EL (cell line): ENCODE data around the gene SHB.

Experiments
- DNase-seq: peaks from one replicate; pipeline ENCODE4 v3.0.0-alpha.2; 2016

Gene SHB

DNA sequence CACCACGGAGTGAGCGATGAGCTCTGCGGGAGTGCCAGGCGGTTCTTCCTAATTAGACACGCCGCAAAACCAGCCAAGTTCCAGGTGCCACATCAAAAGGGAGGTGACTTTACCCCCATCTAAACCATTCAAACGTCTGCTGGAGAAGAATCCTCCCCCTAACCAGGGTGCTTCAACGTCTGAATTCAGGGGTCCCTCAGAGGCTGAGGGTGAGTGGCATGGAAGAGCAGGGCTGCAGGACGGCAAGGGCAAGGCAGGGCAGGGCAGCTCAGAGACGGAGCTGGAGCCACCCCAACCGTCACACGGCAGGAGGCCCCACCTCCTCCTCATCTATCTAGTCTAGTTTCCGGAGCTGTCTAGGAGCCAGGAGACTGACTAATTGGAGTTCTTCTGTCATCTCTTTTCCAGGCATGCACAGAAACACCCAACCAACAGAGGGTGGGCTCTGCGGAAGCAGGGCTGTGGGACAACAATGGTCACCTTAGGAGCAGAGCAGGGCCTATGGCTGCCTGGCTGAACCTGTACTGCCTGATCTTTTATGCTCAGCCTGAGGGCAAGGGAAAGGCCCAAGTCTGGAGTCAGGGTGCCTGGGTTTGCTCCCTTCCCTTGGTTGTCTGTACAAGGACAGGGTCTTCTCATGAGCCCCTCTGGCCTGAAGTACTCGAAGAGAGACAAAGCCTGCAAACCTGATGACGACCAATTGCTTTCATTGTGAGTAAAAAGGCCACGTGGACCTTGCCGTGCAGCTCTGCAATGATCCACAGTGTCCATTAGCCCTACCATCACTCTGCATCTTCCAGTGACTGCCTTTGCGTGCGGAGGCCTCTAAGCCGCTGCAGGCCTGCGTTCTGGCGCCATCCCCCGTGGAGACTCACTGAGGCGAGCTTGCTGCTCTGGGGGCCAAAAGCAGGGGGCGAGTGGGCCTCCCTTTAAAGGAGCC lies 84.1 kb downstream of the SHB start:
- peak; percentile 71 for DNase-seq

DNA sequence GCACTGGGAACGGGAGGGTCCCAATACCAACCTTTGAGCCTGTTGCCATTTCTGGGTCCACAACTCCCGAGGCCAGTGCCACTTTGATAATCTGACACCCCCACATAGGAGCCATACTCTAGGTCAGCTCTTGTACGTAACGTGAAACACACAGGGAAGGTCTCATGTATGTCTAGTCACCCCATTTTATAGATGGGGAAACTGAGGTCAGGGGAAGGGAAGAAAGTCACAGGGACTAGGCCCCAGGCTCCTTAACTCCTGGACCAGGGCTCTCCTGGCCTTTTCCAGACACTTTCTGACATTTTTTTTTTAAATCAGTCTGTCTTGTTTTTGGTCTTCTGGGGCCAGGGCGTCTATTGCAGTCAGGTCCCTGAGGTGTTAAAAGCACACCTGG lies 84.8 kb downstream of the SHB start:
- DNase-seq: no peak

DNA sequence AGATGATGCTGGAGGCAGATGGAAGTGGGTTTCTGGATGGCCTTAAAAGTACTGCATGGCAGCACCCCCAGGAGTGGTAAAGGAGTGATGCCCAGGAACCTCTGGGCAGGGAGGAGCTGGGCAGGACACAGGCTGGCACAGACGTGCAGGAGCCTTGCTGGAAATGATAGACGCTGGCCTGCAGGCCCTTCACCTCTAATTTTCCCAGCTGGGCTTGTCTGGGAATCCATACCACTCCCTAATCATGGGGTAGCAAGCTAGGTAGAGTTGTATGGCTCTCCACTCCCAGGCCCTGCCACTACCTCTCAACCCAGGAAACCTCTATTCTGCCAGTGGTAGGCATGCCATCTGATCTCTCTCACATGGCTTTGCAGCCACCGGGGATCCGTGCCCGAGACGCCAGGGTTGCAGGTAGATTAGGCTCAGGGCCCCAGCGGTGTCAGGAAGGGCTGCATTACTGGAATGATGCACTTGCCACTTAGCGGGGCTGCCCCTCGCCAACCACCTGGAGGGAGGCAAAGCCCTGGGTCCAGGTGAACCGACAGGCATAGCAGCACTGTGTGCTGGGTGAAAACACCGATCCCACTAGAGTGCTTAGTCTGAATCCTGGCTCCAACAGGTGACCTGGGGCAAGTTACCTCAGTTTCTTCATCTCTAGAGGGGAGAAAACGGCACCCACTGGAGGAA lies 85.5 kb downstream of the SHB start:
- no peak for DNase-seq

DNA sequence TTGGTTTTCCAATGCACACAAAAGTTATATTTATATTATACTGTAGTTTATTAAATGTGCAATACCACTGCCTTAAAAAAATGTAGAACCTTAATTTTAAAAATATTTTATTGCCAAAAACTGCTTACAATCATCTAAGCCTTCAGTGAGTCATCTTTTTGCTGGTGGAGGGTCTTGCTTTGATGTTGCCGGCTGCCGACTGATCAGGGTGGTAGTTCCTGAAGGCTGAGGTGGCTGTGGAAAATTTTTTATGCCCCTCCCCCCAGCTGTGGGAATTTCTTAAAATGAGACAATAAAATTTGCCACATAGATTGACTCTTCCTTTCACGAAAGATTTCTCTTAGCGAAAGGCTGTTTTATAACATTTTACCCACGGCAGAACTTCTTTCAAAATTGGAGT lies 89.2 kb downstream of the SHB start:
- no peak for DNase-seq

DNA sequence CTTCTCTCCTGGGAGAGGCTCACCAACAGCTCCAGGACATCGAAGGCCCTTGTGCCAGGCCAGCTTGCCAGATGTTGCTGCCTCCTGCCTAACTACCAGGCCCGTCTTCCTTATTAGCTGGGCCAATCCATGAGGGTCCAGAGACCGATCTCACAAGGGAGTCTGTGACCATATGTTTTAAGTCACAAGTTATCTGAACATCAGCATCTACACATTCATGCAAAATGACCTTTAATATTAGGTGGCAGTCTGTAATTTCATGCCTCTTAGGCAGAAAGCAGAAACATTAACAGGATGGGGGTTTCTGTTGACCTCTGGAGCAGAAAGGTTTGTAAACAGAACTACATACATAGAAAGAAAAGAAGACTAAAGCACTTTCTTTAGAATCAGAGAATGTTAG lies 90.0 kb downstream of the SHB start:
- no peak for DNase-seq

DNA sequence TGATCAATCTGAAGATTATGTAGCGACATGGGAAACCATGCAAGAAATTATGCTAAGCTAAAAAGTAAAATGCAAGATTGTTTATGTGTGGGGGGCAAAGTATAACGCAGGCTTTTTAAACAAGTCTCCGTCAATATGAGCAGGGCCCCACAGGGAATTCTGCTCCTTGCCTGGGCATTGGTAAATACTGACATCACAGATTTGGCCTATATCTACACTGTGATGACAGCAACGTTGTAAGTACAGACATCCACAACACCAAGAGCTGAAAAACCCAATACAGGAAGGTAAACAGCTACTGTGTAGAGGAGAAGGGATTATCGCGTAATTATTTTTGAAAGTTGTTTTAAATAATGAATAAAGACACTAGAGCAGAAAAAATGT lies 90.6 kb downstream of the SHB start:
- no peak for DNase-seq

DNA sequence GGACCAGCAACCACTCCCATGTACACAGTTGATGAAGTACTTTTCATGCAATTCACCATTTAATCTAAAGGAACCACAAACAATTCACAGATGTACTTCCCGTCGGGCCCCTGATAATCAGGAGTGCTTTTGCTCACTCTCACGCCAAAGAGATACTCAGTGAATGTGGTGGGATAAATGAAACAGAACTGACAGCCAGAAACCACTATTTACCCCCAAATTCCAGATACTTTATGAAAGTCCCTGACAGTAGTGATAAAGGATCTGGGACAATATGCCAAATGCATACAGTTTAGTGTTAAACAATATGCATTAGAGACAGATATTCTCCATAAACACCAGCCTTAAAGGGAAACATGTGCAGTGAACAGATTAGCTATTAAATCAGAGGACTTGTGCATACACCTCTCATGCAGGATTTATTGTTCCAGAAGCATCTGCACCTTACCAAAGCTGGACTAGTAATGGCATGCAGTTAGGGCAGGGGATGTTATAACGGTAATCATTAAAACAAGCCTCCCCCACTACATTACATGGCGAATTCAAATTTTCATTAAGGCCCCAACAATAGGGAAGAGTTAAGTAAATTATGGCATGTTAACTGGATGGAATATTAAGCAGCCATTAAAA lies 91.1 kb downstream of the SHB start:
- no peak for DNase-seq

DNA sequence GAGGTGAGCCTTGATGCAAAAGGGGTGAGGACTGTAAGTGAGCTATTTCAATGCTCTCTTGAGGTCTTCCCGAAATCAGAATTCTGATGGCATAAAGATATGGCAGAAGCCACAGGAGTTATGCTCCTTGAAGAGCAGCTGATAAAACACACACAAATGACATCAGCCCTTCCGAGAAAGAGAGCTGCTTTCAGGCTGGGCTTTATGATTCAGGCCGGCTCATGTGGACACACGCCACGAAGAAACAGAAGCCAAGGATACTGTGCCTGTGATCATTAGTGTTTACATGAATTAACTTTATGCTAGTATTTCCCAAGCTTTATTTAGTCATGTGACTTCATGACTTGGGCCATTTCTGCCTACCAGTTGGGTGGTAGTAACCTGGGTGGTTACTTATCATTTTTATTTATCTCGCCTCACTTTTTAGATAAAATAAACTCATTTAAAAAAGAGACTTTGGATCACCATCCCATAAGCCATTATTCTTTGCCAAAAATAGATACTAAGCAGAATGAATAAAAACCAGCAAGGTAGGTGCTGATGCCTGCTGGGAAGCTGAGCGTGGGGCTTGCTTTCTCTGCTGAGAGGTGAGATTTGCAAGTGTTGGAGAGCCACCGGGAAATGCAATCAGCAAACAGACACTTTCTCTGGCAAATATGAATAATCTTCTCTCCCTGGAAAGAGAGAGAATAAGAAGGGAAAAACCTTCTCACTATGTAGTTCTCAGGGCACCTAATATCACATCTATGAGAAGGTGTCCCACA lies 92.1 kb downstream of the SHB start:
- peak; percentile 85 for DNase-seq

DNA sequence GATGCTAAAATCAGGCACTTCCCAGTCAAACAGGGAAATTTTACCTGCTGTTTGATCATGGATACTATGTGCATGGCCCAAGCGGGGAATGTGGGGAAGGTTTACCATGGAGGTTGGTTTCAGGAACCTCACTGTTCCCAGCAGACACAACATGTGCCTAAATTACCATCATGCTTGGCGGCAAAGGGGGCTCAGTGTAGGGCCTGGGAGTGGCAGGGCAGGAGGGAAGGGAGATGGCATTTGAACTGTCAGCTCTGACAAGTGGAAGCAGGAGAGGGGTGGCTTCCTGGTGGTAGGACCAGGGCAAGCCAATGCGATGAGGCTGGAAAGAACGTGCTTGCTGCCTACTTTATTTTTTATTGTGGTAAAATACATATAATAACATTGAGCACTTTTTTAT lies 93.4 kb downstream of the SHB start:
- no peak for DNase-seq

DNA sequence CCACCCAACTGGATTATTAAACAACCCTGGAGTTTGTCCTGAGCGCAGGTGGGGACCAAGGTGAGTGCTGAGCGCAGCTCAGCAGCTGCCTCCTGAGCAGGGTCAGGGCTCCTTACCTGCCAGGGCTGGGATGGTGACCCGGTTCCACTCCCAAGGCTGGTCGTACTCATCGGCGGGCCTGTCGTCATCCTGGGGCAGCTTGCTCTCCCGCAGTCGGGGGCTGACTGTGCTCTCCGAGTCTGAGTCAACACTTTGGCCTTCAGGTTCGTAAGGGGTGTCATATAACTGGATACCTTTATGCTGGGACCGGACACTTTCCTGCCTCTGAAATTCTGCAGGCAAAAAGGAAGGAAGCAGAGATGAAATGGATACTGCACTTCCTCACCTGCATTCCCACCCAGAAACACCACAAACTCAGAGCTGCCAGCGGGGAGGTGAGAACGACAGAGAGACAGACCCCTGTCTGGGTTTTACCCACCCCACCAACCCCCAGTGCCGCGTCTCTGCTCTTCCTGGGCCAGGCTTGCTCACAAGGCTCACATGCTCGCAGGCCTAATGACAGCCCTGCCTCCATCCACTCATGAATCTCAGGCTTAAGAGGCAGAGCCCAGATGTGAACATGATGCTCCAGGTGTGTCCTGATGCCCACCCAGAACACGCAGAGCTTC lies 94.4 kb downstream of the SHB start:
- DNase-seq: peak; percentile 90

DNA sequence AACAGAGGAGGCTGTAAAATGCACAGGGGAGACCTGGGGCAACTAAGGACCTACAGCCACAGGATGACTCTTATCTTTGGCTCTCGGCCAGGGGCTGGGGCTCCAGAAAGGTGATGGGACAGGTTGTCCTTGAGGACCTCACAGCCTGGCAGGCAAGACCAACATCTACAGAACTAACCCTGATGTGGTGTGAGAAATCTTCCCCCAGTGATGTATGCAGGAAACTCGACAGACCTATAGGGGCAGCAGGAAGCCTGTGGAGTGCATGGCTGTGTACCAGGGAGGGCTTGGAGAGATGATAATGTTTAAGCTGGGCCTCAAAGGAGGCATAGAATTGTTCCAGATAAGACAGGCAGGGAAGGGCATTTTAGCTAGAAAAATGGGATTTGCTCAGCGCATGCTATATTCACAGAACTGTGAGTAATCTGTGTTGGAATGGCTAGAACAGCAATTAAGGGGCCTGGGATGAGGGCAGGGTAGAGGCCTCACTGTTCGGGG lies 96.6 kb downstream of the SHB start:
- peak; percentile 29 for DNase-seq

DNA sequence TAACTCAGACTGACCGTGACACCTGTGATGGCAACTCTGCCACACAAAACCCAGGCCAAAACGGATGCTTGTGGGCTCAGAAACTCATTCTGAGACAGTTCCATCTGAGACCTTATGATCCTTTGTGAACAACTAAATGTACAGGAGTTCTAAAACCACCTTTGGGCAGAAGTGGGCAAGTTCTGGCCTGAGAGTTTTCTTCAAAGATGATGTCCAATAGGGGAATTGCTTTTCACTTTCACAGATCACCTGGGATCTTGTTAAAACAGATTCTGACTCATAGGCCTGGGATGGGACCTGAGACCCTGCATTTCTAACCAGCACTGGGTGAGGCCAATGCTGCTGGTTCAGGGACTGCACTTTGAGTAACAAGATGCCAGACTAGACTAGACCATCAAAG lies 97.3 kb downstream of the SHB start:
- DNase-seq: no peak

DNA sequence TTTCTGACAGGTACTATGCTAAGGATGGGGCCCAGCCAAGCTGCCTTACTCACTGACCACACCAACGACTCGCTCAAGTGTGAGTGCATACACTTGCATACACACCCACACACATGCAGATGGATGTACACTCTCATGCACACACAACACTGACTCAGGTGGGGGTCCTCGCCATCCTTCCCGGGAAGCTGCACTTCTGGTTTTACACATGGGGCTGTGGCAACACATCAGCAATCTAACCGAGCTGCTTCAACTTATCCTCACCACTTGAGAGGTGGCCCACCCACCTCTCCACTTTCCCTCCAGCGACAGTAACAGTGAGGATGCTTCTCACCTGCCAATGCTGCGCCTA lies 97.9 kb downstream of the SHB start:
- DNase-seq: no peak

DNA sequence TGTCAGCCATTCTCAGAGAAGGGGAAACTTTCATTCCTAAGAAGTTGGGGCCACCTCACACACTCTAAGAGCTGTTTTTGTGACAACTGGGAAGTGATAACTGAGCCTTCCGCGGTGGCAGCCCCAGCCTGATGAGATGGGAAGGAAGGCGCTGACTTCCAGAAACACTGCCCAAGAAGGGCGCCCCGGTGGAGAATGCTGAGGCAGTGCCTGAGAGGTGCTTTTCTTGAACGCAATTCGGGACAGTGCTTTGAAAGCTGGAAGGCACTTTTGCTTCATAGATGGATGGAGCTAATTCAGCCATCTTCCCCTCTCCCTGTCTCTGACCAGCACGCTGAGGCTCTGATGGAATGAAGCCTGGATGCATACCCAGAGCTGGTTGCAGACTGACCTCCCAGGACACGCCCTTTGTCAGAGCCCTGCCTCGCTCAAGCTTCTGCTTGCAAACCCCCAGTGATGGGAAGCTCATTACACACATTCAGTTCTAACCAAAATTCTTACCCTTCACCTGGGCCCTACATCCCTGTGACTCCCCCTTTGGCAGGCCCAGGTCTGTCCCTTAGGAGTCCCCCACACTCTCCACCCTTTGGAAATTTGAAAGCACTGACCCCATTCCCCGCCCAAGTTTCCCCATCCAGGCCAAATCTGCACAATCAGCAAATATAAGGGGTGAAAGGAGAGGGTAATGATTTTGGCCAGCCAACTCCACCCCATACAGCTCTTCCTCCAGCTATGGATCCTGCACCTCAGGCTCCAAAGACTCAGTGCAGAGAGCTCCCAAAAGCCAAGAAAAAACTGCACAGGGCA lies 98.5 kb downstream of the SHB start:
- no peak for DNase-seq

DNA sequence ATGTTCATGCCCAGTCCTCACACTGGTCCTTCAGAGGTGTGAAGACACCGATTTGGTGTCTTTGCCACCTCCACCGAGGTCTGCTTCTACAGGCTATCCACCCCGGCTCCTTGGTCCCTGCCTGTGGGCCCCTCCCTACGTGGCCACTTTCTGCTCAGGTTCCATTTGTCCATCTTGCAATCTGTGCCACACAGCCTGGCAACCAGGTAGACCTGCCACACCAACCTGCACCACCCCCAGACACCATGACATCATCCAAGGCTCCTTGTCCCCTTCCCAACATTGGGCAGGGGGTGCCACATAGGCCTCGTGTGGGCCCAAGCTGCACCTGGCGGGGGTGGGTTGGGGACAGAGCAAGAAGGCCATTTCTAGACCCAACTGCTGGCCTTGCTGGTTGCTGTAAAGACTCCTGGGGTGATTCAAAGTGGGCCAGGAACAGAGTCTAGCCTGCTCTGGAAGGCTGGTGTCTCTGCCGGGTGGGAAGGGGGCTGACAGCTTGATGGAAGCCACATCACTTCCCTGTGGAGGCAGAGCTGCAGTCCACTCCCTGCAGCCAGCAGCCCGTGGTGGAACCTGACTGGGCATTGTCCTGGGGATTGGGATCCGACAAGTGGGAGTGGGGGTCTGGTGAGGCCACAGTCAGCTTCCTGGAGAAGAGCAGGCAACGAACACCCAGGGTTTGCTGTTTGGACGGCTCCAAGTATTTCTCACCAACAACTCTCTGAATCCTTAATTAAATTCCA lies 99.3 kb downstream of the SHB start:
- no peak for DNase-seq

DNA sequence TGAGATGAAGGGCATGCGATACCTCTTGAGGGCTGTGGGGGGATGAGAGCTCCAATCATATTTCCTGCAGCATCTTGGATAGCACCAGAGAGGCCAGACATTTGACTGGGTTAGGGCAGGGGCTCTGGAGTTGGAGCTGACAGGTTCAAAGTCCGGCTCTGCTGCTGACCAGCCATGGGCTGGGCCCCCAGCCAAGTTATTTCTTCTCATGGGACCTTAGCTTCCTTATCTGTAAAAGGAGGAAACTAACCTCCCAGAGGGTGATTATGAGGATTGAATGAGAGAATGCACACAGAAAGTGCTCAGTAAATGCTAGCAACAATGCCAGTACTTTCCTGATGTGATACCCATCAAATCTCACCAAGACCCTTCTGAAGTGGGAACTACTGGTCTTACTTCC lies 99.9 kb downstream of the SHB start:
- DNase-seq: peak; percentile 54

DNA sequence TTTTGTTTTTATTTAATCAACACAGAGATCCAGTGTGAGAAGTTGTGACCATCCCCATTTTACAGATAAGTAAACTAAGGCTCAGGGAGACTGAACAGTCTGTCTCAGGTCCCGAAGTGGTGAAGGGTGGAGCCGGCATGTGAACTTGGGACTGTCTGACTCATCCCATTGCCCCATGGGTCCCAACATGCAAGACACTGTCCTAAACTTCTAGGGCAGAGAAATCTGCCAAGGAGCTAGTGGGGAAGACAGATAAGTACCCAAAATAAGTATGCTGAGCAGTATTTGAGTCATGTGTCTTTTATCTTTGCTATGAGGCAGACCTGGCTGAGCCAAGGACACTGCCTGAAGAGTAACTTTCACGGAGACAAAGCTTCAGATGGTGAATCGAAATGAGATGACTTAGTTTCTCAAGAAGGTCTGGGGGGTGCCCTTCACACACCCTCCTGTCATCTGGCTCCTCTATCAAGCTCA lies 100.8 kb downstream of the SHB start:
- DNase-seq: peak; percentile 74

DNA sequence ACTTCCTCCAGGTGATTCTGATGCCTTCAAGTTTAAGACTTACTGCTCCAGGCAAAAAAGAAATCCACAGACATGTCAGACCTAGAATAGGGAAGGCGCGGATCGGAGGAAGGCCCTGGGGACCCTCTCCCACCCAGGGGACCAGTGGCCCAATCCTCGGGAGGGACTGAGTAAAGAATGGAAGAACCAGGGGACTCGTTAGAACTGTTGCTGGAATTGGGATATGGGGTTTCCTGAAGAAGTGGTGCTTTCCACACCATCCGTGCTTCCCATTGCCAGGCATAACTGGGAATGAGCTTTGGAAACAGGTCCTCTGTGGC lies 101.3 kb downstream of the SHB start:
- DNase-seq: no peak

DNA sequence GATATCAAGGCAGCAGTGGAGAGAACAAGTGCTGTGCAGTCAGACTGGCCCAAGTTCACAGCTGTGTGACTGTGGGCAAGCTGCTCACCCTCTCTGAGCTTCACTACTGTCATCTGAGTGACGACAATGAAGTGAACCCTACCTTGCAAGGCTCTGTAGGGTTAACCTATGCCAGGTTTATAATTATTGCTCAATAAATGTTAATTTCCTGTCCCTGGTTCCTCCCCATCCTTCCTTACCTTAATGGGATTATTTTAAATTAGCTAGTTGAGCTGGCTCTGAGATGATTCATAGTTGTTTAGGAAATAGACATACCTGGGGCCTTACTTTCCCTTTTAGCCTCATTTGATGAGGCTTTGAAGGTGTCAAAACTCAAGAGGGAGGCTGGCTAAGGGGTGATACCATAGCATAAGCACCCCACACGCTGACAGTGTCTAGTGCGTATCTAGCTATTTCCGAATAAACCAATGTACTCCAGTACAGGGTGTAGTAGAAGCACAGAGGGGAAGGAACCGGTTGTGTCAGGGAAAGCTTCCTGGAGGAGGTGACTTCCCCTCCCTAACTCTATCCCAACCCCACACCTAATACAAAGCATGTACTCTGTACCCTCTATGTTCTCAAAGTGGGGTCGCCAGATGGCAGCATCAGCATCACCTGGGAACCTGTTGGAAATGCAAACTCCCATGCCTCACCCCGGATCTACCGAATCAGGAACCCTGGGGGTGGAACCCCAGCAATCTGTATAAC lies 101.8 kb downstream of the SHB start:
- no peak for DNase-seq

DNA sequence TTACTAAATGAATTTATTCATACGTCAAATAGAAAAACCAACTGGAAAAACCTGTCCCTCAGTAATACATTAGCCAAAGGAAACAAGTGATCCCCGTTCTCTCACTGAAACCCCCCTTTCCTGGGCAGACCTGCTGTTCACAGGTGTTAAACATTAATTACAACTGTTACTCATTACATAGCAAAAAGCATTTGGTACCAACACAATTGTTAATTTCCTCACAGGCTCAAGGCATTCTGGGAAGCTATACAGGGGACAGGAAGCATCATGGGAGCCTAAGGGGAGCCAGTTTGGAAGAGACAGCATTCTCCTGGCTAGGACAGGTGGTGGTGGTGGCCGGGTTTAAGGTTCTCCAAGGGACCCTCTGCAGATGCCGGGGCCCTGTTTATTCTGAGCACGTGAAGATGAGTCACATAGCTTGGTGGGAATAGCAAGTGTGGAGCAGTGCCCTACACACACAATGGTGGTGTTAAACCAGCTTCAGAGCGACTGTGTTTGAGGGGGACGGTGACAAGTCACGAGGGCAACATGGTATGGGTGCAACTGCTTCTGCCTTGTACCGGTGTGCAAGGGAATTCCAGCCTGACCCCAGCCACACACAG lies 102.5 kb downstream of the SHB start:
- peak; percentile 27 for DNase-seq
